HG03439 (cell line): ENCODE results near the gene INSM2.

ENCODE experiments used
- ATAC-seq: cut with Tn5 transposase; IDR thresholded peaks from one replicate; pipeline ENCODE4 v1.9.1; 2021; ENCODE audit warnings: mild to moderate bottlenecking, moderate library complexity; ENCODE audit not compliant: unreplicated experiment

INSM2 gene

GRCh38 chr14:35533357-35534207, at the start of gene INSM2:
Gene INSM2 (plus strand): TSS chr14:35534164. CDS start chr14:35534253, 89 bp downstream.
- peak; percentile 83 for ATAC-seq

- ATAC-seq, result no peak
Measured at GRCh38 chr14:35492569-35493014, 41.4 kb upstream of the INSM2 start.

- ATAC-seq, result no peak
Measured at GRCh38 chr14:35495278-35495677, 38.7 kb upstream of the INSM2 start.

GRCh38 chr14:35499180-35499579, 34.8 kb upstream of the INSM2 start:
- no peak for ATAC-seq

- no peak for ATAC-seq
Measured at GRCh38 chr14:35503646-35504045, 30.3 kb upstream of the INSM2 start.

- no peak for ATAC-seq
Measured at GRCh38 chr14:35504260-35504659, 29.7 kb upstream of the INSM2 start.

GRCh38 chr14:35506461-35506860, 27.5 kb upstream of the INSM2 start:
- no peak for ATAC-seq

GRCh38 chr14:35506927-35507326, 27.0 kb upstream of the INSM2 start:
- no peak for ATAC-seq

- ATAC-seq, result no peak
Measured at GRCh38 chr14:35509846-35510245, 24.1 kb upstream of the INSM2 start.

- ATAC-seq, result no peak
Measured at GRCh38 chr14:35512765-35513164, 21.2 kb upstream of the INSM2 start.

GRCh38 chr14:35515916-35516315, 18.0 kb upstream of the INSM2 start:
- ATAC-seq, result no peak

- ATAC-seq, result no peak
Measured at GRCh38 chr14:35519986-35520385, 14.0 kb upstream of the INSM2 start.

- ATAC-seq, result no peak
Measured at GRCh38 chr14:35525695-35526094, 8.3 kb upstream of the INSM2 start.

- no peak for ATAC-seq
Measured at GRCh38 chr14:35526962-35527361, 7.0 kb upstream of the INSM2 start.

- no peak for ATAC-seq
Measured at GRCh38 chr14:35531960-35532747, 1.8 kb upstream of the INSM2 start.

- no peak for ATAC-seq
Measured at GRCh38 chr14:35532783-35533356, 1.1 kb upstream of the INSM2 start.

GRCh38 chr14:35534208-35534872, 376 bp downstream of the INSM2 start:
- ATAC-seq, result peak; percentile 21

- peak; percentile 43 for ATAC-seq
Measured at GRCh38 chr14:35534873-35535482, 1.0 kb downstream of the INSM2 start.

- peak; percentile 2 for ATAC-seq
Measured at GRCh38 chr14:35535483-35536112, 1.6 kb downstream of the INSM2 start.

- no peak for ATAC-seq
Measured at GRCh38 chr14:35539969-35540368, 6.0 kb downstream of the INSM2 start.
